Islet of Langerhans (tissue), 1 donor: ENCODE measurements around the gene MAP1LC3C.

Experiments
- FAIRE-seq: peaks from one replicate; lab custom pipeline; 2011; peaks lifted over from hg19 to GRCh38; lab: Jason Lieb, UNC

MAP1LC3C gene

DNA sequence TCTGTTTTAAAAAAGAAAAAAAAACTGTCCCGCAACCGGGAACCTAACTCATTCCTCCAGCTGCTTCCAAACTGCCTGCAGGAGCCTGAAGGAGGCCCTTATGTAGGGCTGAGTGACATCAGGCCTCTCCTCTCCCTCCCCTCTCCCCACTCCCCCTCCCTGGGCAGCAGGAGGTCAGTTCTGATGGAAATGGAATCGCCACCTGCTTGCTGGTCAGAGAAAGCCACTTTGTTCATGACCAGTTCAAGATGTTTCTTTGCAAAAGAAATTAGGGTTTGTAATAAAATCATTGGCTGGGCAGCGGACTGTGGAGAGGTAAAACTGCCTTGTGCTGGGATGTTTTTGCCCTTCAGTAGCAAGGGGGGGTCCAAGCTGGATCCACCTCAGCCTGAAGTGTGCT is at the start of gene MAP1LC3C:
TSS of gene MAP1LC3C (minus strand) at position 73 of the 400 bp plus-strand sequence. CDS start 90 bp downstream, outside the sequence.
- FAIRE-seq: no peak

DNA sequence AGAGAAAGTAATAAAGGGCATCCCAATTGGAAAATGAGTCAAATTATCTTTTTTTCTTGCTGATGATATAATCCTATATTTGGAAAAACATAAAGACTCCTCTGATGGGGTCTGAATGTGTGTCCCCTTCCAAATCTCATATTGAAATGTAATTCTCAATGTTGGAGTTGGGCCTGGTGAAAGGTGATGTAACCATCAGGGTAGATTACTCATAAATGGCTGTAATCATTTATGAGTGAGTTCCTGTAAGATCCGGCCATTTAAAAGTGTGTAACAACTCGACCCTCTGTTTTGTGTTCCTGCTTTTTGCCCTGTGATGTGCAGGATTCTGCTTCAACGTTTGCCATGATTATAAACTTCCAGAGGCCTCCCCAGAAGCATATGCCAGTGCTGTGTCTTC is 44.3 kb upstream of the MAP1LC3C start:
- FAIRE-seq: no peak

DNA sequence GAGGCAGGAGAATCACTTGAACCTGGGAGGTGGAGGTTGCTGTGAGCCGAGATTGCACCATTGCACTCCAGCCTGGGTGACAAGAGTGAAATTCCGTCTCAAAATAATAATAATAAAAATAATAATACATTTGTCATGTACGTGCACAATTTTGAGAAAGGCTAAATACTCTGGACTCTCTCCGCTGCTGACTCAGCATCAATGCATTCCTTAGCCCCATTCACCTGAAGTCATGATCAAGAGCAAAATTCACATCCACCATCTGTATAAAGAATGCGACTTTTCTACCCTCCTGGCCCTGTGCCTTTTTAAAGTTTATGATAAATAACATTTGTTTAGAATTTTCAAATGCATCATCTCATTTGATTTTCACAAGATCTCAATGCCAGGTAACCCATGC is 35.5 kb upstream of the MAP1LC3C start:
- FAIRE-seq: no peak

DNA sequence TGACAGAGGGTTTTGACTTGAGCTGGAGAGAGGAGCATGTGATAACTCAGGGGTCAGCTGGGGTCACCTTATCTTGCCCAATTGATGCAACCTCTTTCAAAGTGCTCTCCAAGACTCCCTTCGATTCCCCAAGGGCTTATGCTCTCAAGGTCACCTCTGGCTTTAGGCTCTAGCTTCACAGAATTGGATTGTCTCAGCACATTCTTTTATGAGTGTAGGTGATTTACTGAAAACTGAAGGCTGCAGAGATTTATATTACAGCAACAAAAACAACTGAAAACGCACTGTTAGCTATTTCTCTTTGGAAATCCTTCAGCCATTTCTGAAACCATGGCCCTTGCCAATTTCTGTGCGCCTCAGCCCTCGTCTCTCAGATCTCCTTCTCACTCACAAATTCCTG is 34.5 kb upstream of the MAP1LC3C start:
- no peak for FAIRE-seq

DNA sequence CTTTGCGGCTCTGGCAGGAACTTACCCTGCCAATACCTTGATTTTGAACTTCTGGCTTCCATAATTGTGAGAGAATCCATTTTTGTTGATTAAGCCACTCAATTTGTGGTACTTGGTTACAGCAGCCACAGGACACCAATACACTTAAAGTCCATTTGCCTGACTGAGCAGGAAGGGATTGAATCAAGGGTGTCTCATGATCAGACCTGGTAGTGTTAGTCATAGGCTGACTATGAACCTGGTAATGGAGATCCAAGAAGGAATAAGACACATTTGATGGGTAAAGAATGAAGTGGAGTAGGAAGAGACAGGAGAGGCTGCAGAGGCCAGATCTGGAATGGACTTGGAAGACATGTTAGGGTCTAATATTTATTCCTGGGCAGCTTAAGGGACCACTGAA is 31.2 kb upstream of the MAP1LC3C start:
- FAIRE-seq: no peak

DNA sequence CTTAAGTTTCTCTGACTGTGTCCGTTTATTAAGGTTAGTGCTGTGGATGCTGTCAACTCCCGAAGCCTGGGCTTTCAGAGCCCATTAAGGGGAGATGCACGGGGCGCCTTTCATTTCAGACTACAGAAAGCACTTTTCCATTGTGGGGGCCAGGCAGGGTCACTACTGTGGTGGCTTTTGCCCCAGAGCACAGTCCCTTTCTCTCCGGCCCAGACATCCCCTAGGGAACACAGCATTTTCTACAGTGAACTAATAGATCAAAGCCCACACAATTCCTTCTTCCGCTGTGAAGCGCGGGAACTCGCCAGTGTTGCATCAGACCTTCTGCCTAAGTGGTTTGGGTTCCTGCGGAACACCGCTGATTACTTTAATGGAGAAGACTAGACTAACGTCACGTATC is 26.8 kb upstream of the MAP1LC3C start:
- FAIRE-seq: no peak

DNA sequence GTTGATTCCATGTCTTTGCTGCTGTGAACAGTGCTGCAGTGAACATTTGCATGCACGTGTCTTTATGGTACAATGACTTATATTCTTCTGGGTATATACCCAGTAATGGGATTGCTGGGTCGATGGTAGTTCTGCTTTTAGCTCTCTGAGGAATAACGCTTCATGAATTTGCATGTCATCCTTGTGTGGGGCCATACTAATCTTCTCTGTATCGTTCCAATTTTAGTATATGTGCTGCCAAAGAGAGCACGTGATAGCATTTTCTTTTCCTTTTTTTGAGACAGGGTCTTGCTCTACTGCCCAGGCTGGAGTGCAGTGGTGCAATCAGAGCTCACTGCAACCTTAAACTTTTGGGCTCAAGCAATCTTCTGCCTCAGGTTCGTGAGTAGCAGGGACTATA is 24.9 kb upstream of the MAP1LC3C start:
- FAIRE-seq: no peak

DNA sequence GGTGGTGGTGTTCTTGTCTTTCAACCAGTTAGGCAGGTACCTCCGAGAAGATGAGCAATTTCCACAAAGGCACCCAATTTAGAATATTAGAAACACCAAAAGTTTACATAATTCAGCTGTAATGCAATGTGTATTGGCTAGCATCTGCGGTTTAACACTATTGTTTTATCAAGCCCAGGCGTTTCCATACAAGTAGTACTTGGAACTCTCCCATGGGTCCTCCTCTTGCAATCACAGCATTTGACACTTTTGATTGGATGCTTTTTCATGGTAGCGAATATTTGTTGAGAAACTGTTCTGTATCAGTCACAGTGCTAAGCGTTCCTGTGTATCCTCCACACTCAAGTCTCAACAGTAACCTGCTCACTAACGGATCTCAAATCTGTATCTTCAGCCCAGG is 20.1 kb upstream of the MAP1LC3C start:
- no peak for FAIRE-seq

DNA sequence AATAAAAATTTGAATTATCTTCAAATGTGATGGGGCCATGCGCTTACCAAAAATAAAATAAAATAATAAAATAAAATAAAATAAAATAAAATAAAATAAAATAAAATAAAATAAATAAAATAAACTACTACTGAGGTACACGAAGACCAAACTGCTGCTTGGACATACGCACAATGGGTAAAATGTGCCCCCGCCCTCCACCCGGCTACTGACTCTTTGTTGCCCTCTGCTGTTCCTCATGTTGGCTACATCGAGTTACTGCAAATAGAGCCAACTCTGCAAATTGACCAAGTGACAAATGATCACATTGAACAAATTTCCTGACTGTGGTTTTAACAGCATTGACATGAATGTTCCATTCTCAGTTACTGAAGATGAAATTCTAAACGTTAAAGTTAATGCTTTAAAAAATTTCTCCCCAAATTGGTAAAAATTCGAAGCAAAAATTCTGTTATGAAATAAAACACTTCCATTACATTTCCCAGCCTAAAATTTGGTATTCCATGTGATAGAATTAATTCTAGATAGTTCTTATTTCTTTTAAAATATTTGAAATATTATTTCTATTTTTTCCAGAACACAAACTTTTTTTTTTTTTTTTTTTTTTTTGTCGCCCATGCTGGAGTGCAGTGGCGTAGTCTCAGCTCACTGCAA is 18.8 kb upstream of the MAP1LC3C start:
- no peak for FAIRE-seq

DNA sequence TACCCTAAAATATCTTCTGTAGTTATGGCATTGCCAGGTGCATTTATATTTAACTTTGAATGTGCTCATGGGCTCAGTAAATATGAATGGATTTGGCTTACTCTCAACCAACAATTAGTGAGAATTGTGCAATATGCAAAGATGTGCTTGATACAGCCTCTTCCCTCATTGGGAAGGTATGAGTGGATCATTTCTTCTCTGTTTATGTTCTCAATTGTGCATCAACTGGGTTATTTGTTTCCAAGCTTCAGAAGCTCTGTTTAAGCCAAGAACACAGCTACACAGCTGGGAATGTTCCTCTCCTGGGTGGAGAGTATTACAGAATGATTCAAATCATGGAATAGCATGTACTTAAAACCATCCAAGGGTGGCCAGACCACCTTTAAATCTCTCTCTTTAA is 17.6 kb upstream of the MAP1LC3C start:
- FAIRE-seq: no peak

DNA sequence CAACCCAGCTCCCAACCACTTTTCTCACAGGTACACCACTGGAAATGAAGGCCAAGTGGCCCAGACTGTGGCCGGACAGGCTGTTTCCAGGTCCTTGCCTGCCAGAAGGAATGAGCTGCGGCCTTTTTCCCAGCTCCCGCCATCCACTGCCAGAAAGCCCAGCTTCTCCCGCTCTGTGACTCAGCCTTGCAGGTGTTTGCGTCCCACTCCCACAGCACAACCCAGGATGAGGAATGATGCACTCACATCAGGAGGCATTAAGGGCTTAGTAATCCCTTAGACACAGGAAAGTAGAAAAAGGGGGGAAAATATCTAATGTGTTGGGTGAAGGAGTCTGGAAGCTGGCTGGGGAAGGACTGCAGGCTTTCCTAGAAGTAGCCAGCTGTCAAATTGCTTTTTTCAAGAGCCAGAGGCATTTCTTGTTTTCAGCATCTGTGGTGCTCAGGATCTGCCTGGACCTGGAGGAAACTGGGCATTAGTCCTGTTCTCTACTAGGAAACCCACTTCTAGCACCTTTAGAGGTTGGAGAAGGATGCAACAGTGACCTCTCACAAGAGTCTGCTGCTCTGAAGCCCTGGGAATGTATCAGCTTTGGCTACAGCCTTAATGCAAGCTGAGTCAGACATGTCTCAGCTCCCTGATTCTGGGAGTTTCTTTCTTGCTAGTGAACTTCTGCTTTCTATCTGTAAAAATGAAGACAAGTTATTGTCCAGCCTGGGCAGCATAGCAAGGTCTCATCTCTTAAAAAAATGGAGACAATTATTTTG is 13.2 kb upstream of the MAP1LC3C start:
- FAIRE-seq: no peak

DNA sequence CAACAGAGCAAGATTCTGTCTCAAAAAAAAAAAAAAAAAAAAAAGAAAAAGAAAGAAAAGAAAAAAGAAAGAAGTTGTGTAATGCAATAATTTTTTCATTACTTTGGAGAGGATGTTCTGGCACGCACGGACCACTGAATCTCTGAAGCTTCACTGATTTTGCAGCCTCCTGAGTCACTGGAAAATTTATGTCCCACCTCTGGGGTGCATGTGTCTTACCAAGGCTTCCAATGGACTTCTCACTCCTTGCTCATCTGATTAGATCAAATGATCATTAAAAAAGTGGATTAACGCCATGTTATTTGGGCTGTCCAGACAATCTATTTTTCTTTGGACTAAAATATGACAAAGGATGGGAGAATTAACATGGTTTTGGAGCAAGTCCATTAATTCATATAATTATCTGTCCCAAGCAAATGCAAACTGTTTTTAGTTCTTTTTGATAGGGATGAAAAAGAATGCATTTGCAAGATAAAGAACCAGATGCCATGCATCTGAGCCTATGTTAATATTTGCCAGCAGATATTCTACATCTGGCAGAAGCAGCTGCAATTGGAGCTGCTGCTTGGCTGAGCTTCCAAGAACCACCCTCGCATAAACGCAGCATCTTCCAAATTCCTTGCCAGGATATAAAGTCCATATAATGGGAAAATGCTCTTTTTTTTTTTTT is 10.1 kb upstream of the MAP1LC3C start:
- no peak for FAIRE-seq

DNA sequence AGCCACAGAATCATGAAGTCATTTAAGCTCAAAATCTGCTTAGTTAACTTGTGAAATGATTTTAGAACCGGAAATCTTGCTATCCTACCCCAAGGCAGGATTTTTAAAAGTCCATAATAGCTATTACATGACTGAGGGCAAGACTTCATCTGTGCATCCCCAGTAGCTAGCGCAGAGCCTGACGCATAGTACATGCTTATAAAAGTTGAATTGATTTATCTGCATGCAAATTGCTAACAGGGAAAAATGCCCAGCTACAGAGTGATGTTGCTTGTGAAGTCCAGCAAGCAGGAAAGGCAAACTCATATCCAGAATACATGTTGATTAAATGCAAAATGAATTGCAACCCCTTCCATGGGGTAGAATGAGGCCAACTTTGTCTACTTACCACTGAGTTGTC is 8.1 kb upstream of the MAP1LC3C start:
- FAIRE-seq: no peak

DNA sequence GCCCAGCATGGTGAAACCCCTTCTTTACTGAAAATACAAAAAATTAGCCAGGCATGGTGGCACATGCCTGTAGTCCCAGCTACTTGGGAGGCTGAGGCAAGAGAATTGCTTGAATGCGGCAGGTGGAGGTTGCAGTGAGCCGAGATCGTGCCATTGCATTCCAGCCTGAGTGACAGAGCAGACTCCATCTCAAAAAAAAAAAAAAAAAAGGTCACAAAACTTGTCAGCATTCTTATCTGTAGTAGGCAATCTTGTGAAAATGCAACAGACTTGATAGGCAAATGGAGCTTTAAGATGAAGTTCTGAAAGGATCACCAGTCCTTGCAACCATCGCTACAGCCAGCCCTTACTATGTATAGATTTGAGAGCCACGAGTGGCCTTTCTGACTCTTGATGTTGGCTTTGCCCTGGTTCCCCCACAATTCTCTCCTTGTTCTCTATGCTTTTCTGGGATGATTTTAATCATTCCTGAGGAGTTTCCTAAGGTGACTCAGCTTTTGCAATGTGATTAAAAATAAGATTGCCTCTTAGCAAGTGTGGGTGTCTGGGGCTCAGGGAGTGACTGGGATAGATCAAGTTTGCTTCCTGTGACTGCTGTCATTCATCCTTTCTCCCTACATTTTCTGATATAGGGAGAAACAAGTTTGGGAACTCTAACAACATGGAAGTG is 7.1 kb upstream of the MAP1LC3C start:
- no peak for FAIRE-seq

DNA sequence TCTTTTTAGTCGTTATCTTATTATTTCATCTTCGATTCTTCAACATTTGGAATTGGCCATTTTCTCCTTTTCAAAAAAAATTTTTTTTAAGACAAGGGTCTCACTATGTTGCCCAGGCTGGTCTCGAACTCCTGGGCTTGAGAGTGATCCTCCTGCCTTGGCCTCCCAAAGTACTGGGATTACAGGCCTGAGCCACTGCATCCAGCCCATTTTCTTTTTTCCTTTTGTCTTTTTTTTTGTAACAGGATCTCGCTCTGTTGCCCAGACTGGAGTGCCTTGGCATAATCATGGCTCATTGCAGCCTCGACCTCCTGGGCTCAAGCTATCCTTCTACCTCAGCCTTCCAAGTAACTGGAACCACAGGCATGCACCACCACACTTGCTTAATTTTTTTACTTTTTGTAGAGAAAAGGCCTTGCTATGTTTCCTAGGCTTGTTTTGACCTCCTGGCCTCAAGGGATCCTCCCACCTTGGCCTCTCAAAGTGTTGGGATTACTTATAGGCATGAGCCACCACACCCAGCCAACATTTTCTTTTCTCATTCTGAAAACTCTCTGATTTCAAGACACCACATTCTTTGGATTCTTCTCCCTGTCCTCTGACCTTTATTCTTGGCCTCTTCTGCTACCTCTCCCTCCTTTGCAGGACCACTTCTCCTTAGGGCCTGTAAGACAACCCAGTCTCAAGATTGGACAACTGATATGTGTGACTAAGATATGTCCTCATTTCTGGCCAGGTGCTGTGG is 6.0 kb upstream of the MAP1LC3C start:
- FAIRE-seq: no peak

DNA sequence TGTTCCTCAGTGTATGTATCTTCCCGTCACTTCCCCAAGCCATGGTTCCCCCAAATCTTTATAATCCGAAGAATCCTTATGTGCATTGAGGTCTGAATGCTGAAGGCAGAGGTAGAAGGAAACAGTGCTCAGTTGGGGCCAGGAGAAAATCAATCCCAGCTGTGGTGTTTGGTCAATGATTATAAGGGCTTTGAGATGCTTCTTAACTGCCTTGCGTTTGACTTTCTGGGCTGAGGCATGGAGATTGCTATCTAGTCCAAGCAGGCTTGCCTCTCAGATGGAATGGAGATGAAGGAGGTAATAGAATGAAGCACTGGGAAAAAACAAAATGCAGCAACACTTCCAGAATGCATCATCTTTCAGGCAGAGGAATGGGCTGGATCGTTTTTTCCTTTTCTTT is 3.6 kb upstream of the MAP1LC3C start:
- no peak for FAIRE-seq

DNA sequence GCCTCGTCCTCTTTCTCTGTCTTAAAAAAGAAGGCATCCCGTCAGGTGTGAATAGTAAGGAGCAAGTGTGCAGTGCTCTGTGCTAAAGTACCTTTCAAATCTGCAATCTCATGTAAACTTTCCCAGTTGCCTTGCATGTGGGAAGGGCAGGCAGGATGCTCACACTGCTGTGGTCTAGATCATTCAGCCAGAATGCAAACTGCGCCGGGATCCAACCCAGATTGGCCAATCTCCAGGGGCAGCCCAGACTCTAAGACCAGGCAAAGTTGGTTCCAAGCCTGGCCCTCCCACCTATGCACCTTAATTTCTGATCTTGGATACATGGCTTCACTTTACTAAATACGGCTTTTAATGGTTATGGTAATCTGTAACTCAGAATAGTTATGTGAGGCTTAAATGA is 3.2 kb upstream of the MAP1LC3C start:
- no peak for FAIRE-seq

DNA sequence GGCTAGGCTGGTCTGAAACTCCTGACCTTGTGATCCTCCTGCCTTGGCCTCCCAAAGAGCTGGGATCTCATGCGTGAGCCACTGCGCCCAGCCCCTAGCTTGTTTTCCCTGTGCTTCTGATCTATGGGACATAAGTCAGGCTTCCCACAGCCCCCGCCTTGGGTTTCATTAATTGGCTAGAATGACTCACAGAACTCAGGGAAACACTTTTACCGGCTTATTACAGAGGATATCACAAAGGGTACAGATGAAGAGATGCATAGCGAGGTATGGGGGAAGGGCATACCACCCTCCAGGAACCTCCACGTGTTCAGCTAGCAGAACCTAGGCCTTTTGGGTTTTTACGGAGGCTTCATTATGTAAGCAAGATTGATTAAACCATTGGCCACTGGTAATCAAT is 1.5 kb upstream of the MAP1LC3C start:
- FAIRE-seq: no peak

DNA sequence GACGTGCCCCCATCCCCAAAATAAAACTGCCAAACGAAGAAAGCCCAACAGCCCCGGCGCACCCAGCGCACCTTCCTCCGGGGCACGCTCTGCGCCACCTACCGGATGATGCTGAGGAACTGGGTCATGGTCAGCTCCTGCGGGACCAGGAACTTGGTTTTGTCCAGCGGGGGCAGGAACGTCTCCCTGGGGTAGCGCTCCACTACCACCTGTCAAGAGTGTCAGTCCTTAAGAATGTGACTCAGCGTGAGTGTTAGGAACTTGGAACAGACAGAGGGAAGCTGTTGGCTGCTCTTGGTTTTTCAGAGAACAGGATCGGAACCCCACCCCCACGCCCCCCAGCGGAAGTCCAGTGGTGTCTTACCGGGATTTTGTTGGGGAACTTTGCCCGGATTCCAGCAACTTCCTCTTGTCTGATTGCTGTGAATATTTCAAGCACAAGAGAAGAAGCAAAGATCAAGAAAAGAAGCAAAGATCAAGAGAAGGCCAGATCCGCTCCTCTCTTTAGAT is 431 bp downstream of the MAP1LC3C start:
- FAIRE-seq: no peak

DNA sequence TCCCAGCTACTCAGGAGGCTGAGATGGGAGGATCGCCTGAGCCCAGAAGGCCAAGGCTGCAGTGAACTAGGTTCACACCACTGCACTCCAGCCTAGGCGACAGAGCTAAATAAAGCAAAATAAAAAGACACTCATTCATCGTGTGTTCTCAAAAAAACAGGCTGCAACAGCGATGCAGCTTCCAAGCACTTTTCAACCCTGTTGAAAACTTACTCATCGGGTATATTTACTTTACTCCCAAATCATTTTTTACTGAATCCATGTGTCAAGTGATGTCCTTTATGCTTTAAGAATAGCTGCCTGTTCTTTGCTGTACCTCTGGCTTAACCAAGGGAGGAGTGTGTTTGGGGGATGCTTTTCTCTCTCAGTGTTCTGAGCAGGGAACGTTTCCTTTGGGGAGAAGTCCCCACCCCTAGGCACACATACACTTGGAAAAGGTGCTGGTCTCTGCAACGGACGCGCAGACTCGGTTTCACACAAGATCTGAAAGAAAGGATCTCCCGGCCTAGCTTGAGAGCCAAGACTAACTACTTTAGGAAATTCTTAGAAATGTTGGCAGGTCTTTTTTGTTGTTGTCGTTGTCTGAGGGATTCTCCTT is 1.4 kb downstream of the MAP1LC3C start:
- no peak for FAIRE-seq

DNA sequence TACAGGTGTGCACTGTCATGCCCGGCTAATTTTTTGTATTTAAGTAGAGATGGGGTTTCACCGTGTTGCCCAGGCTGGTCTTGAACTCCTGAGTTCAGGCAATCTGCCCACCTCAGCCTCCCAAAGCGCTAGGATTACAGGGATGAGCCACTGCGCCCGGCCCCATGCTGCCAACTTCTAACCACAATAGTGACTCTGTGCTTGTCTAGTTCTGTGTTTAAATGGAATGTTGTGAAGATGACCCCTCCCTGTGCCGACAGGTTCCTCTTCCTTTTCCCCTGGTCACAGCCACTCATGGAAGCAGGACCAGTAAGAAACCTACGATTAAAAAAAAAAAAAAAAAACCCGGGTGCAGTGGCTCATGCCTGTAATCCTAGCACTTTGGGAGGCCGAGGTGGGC is 4.7 kb downstream of the MAP1LC3C start:
- FAIRE-seq: no peak

DNA sequence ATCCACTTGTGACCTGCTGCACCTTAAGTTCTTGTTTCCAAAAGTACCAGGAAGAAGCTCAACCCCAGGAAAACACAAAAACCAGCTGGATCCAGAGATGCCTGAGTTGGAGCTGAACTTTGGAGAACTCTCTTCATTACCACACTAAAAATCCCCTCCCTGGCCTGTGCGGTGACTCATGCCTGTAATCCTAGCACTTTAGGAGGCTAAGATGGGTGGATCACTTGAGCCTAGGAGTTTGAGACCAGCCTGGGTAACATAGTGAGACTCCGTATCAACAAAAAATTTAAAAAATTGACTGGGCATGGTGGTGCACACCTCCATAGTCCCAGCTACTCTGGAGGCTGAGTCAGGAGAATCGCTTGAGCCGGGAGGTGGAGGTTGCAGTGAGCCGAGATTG is 6.2 kb downstream of the MAP1LC3C start:
- FAIRE-seq: no peak
